Upper lobe of left lung (tissue), 6 donors: ENCODE results near the gene NEK11. TPM values are rescaled to one million over a fixed set of nuclear protein-coding genes. Genes with fewer than 3 reads are reported as not detected.

Experiments used
- ATAC-seq, 2 donors: fragments of 200-7000 bp; cut with Tn5 transposase; one replicate each; pipeline ENCODE4 v1.9.1; 2022; ENCODE audit warnings: mild to moderate bottlenecking in 2 of 2, moderate library complexity in 2 of 2; ENCODE audit not compliant: low FRiP score in 2 of 2
- DNase-seq, 2 donors: peaks; one replicate each; pipeline ENCODE4 v3.0.0-alpha.2; 2019 to 2020
- H3K27ac ChIP-seq, 4 donors: fragments of 200-600 bp; sonication (generic); one replicate each; pipeline ENCODE4 v1.5.1; 2016 to 2019
- H3K27me3 ChIP-seq, 4 donors: fragments of 200-600 bp; sonication (generic); one replicate each; pipeline ENCODE4 v1.5.1; 2017 to 2019
- H3K36me3 ChIP-seq, 4 donors: fragments of 200-600 bp; sonication (generic); one replicate each; pipeline ENCODE4 v1.5.1; 2016 to 2019
- H3K4me1 ChIP-seq, 4 donors: fragments of 200-600 bp; sonication (generic); one replicate each; pipeline ENCODE4 v1.5.1; 2018 to 2019
- H3K4me3 ChIP-seq, 4 donors: fragments of 200-600 bp; sonication (generic); one replicate each; pipeline ENCODE4 v1.5.1; 2017 to 2019; ENCODE audit warnings: mild to moderate bottlenecking in 2 of 4, moderate library complexity in 1 of 4
- H3K9me3 ChIP-seq, 4 donors: fragments of 200-600 bp; sonication (generic); one replicate each; pipeline ENCODE4 v1.5.1; 2018 to 2019
- EP300 ChIP-seq, 4 donors: sonication (generic); formaldehyde crosslinking; IDR thresholded peaks; one replicate each; pipeline ENCODE4 v1.5.1; 2017; ENCODE audit warnings: antibody characterized with exemption in 4 of 4, control low read depth in 2 of 4
- POLR2A ChIP-seq, 4 donors: fragments of 450-650 bp; IDR thresholded peaks; one replicate each; pipeline ENCODE4 v1.5.1; 2016 to 2017; ENCODE audit warnings: antibody characterized with exemption in 4 of 4, mild to moderate bottlenecking in 2 of 4
- POLR2AphosphoS5 ChIP-seq, 2 donors: sonication (generic); formaldehyde crosslinking; IDR thresholded peaks; one replicate each; pipeline ENCODE4 v1.5.1; 2017; ENCODE audit warnings: antibody characterized with exemption in 2 of 2
- WGBS, 2 donors: methylation state at CpG; one replicate each; pipeline ENCODE4 v1.1.5; 2017 to 2018; 5-methylcytosine and 5-hydroxymethylcytosine counted together
- total RNA-seq, 6 donors: library from RNA; depleted of rRNA in 4 of 6; stranded (reverse); fragments of >200 nt in 4 of 6; gene quantifications; one replicate each; pipeline versions ENCODE4 v1.1.0 to v1.2.1, GENCODE V29; 2016 to 2021
- TF ChIP-seq, protein P1 (sequence below), 6 experiments: fragments of 450-650 bp in 4 of 6; fragments of 200-600 bp in 2 of 6; sonication (generic) in 2 of 6; IDR thresholded peaks; one replicate each; pipeline ENCODE4 v1.5.1; 2016 to 2019; ENCODE audit warnings: antibody characterized with exemption in 6 of 6
- donor health status: DM: no; HTN: no; CAD: no; lungs with moderate emphysema.
- donor health status: DM: no; HTN: yes; CAD: no; lungs with severe emphysema.

The NEK11 gene
- total RNA-seq, 6 donors from 2014 or later = 2.4 to 40.4 (median 14.6) TPM

DNA sequence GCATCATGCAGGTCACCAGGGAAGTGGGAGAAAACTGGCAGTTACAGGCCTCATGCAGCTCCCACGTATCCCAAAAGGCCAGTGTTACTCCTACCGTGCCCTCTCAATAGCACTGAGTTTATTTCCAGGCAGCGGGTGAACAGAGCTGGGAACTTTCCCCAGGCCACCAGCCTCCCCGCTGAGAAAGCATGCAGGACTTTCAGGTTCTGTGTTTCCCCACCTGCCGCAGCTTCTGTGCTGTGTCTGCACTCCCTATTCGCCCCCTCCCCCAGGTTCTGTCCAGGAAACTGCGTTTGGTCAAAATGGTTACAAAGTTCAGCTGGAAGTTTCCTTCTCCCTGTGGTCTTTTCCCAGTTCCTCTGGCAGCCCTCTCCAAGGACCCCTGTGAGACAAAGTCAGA is 21.4 kb downstream of the NEK11 start:
- no peak for ATAC-seq
- H3K27ac ChIP-seq = no peak overlapping the region
- 83 to 93% methylated on average over 7 of the region's 7 CpGs for WGBS, 2 donors
- H3K9me3 ChIP-seq = no peaks in the 10 kb centered on the region
- H3K36me3 ChIP-seq = no peaks in the 10 kb centered on the region
- no peak overlapping the region for H3K4me3 ChIP-seq
- H3K4me1 ChIP-seq = no peaks in the 10 kb centered on the region
- TF ChIP-seq EP300 (IDR thresholded peaks at IDR 0.05) (no peak), POLR2A (IDR thresholded peaks at IDR 0.05) (no peak), POLR2AphosphoS5 (IDR thresholded peaks at IDR 0.05) (no peak)
- TF ChIP-seq, protein P1, sequence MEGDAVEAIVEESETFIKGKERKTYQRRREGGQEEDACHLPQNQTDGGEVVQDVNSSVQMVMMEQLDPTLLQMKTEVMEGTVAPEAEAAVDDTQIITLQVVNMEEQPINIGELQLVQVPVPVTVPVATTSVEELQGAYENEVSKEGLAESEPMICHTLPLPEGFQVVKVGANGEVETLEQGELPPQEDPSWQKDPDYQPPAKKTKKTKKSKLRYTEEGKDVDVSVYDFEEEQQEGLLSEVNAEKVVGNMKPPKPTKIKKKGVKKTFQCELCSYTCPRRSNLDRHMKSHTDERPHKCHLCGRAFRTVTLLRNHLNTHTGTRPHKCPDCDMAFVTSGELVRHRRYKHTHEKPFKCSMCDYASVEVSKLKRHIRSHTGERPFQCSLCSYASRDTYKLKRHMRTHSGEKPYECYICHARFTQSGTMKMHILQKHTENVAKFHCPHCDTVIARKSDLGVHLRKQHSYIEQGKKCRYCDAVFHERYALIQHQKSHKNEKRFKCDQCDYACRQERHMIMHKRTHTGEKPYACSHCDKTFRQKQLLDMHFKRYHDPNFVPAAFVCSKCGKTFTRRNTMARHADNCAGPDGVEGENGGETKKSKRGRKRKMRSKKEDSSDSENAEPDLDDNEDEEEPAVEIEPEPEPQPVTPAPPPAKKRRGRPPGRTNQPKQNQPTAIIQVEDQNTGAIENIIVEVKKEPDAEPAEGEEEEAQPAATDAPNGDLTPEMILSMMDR (IDR thresholded peaks at IDR 0.05) = no peak
- H3K27me3 ChIP-seq = no peaks in the 10 kb centered on the region
- DNase-seq = no peak

DNA sequence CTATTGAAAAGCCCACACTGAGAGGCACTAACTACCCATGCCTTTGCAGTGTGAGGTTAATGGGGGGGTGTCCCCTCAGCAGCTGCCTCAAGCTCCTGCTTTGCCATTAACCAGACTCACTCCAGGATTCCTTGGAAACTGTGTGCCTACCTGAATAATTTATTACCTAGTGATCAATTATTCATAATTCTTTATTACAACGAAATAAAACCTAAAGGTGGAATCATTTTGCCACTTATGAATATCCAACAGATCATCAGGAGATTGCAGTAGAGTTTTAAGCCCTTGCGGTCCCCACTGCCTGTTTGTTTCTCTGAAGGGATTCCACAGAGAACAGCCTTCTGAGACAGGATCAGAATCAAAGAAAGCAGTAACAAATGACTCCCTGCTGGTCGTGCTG is 23.3 kb downstream of the NEK11 start:
- WGBS, 2 donors = 82 to 88% methylated on average over 3 of the region's 3 CpGs
- TF ChIP-seq, protein P1 (IDR thresholded peaks at IDR 0.05) = no peak
- TF ChIP-seq EP300 (IDR thresholded peaks at IDR 0.05) = no peak
- TF ChIP-seq POLR2AphosphoS5 (IDR thresholded peaks at IDR 0.05) = no peak
- TF ChIP-seq POLR2A (IDR thresholded peaks at IDR 0.05) = no peak
- H3K36me3 ChIP-seq = no peaks in the 10 kb centered on the region
- no peaks in the 10 kb centered on the region for H3K9me3 ChIP-seq
- H3K27ac ChIP-seq = no peak overlapping the region
- H3K27me3 ChIP-seq = no peaks in the 10 kb centered on the region
- H3K4me3 ChIP-seq = no peak overlapping the region
- H3K4me1 ChIP-seq = no peaks in the 10 kb centered on the region
- DNase-seq = no peak
- no peak for ATAC-seq

DNA sequence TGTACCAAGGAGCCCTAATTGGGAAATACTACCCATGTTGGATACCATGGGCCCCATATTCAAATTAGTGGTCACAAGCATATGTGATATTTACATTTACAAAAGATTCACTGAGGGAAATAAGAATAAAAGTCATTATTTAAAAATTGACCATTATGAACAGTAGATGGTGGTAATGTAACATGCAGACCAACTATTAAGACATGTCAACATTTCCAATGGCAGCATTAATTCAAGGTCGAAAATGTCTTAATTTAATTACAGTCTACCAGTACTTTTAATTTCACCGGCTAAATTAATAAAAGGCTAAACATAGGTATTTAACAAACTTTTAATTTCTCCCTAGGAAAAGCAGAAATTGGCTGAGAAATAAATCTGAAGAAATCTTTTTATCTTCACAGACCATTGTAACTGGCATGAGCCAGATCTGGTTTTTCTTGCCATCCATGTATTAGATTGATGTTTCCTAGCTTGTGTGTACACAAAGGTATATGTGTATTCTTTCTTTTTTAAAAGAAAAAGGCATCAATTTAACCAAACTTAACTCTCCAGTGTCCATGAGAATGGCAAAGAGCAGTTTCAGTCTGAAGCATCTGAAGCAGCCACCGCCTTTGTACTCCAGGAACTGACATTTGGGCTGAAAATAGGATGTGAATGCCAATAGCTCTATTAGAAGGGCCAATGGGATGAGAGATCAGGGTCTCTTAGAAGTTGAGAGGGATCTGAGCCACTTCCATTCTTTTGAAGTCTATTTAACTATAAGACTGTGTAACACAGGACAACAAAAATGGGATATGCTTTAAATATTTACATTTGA is 26.6 kb downstream of the NEK11 start:
- WGBS, 2 donors = 88 to 89% methylated on average over 3 of the region's 3 CpGs
- no peak overlapping the region for H3K27ac ChIP-seq
- no peak overlapping the region for H3K4me3 ChIP-seq
- ATAC-seq = no peak
- no peaks in the 10 kb centered on the region for H3K27me3 ChIP-seq
- no peaks in the 10 kb centered on the region for H3K4me1 ChIP-seq
- no peaks in the 10 kb centered on the region for H3K9me3 ChIP-seq
- DNase-seq = no peak
- TF ChIP-seq POLR2A (IDR thresholded peaks at IDR 0.05) (no peak), POLR2AphosphoS5 (IDR thresholded peaks at IDR 0.05) (no peak), EP300 (IDR thresholded peaks at IDR 0.05) (no peak)
- TF ChIP-seq, protein P1 (IDR thresholded peaks at IDR 0.05) = peak in 1 of 6 experiments; percentile 18
- H3K36me3 ChIP-seq = no peaks in the 10 kb centered on the region

DNA sequence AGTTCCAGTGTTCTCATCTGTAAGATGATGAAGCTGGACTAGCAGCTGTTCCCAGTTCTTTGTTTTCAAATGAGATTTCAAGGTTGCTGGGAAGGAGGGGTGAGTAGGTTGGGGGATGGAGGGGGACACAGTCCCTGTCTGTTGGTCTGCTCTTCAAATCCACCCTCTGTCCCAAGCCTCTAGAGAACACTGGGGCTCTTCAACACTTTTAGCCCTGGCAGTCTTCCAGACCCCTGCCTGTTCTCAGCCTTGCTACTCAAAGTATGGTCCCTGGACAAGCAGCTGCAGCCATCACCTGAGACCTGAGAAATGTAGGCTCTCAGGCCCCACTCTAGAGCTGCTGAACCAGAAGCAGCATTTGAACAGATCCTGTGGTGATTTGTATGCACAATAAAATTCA is 41.3 kb downstream of the NEK11 start:
- Histone ChIP-seq H3K36me3 (no peaks in the 10 kb centered on the region), H3K27me3 (no peaks in the 10 kb centered on the region), H3K27ac (no peak overlapping the region), H3K4me3 (no peak overlapping the region), H3K4me1 (peaks cover 0 to 5% (median 0%) of the 10 kb centered on the region in 4 donors), H3K9me3 (no peaks in the 10 kb centered on the region)
- DNase-seq (no peak), ATAC-seq (no peak)
- TF ChIP-seq, protein P1 (IDR thresholded peaks at IDR 0.05) = no peak
- TF ChIP-seq EP300 (IDR thresholded peaks at IDR 0.05) (no peak), POLR2AphosphoS5 (IDR thresholded peaks at IDR 0.05) (no peak), POLR2A (IDR thresholded peaks at IDR 0.05) (no peak)

DNA sequence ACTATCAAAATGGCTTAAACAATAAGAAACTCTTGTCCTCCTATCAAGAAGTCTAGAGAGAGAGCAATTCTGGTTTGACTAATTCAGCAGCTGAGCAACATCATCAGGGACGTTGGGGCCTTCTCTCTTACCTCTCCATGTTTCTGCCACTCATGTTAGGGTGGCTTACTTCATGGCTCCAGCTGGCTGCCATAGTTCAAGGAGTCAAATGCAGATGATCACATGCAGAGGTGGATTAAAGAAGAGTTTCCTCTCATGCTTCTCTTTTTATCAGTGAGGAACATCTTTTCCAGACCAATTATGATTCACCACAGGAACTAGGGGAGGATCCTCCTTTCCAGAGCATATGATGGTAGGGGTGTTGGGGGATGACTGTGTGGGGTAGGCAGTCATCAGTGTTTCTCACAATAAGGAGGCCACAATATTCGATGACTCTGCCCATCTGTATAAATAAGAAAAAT is 45.5 kb downstream of the NEK11 start:
- Histone ChIP-seq H3K27ac (no peak overlapping the region), H3K4me1 (peaks cover 0 to 7% (median 0%) of the 10 kb centered on the region in 4 donors), H3K36me3 (no peaks in the 10 kb centered on the region), H3K4me3 (no peak overlapping the region), H3K27me3 (no peaks in the 10 kb centered on the region), H3K9me3 (no peaks in the 10 kb centered on the region)
- TF ChIP-seq POLR2AphosphoS5 (IDR thresholded peaks at IDR 0.05) = no peak
- TF ChIP-seq POLR2A (IDR thresholded peaks at IDR 0.05) = no peak
- no peak for TF ChIP-seq EP300 (IDR thresholded peaks at IDR 0.05)
- ATAC-seq (peak in 1 of 2 donors; percentile 45), DNase-seq (no peak)
- WGBS, 2 donors = 43 to 57% methylated on average over 2 of the region's 2 CpGs
